Measurements from ENCODE around the gene AMN.

GRCh38 chr14:102913341-102914211, 8.9 kb upstream of the AMN start:
- no peak for TF ChIP-seq CTCF (conservative IDR thresholded peaks at IDR 0.05)
- TF ChIP-seq ZFX (IDR thresholded peaks at IDR 0.05) = no peak

Measured in C4-2B (cell line).